HG02970 (cell line): ENCODE results near the gene EAF2.
"Not testable (repeated sequence)": the region's sequence is repeated elsewhere in the genome, so short reads cannot be mapped to it uniquely, and the experiment has no call there.

Experiments
- ATAC-seq: cut with Tn5 transposase; IDR thresholded peaks from one replicate; pipeline ENCODE4 v1.9.1; 2021; ENCODE audit warnings: mild to moderate bottlenecking, moderate library complexity, moderate number of reproducible peaks; ENCODE audit not compliant: unreplicated experiment, low FRiP score

EAF2 gene

GRCh38 chr3:121857778-121858177, 22.8 kb downstream of the EAF2 start:
- ATAC-seq: not testable (repeated sequence)

GRCh38 chr3:121863247-121863646, 28.2 kb downstream of the EAF2 start:
- ATAC-seq: not testable (repeated sequence)

- no peak for ATAC-seq
These were observed 28.8 kb downstream of the EAF2 start for GRCh38 chr3:121863801-121864200.

GRCh38 chr3:121869736-121870135, 34.7 kb downstream of the EAF2 start:
- no peak for ATAC-seq

DNA sequence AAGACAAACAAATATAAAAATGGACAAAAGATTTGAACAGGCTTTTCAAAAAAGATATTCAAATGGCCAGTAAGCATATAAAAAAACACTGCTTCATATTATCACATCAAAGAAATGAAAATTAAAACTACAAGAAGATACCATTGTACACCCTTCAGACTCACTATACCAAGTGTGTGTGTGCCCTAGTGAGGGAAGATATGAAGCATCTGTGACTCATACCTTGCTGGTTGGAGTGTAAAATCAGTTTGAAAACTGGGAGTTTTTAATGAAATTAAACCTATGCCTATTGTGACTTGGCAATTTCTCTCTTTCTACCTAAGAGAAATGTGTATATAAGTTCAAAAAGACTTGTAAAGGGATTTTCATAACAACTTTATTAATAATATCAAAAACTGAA, 35.7 kb downstream of the EAF2 start:
- no peak for ATAC-seq

DNA sequence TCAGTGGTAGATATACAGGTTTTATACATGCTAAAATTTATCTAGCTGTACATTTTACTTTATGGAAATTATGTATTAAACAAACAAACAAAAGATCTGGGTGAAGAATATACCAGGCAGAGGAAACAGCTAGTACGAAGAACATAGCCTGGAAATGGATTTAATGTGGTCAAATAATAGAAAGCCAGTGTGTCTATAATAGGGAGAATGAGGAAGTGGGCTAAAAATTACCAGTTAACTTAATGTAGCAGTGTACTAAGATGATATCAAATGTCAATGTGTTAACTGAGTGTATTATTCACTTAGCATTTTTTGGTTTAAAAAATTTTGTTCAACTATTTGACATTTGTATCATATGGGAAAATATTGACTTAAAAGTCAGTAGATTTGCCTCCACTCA, 36.4 kb downstream of the EAF2 start:
- no peak for ATAC-seq

DNA sequence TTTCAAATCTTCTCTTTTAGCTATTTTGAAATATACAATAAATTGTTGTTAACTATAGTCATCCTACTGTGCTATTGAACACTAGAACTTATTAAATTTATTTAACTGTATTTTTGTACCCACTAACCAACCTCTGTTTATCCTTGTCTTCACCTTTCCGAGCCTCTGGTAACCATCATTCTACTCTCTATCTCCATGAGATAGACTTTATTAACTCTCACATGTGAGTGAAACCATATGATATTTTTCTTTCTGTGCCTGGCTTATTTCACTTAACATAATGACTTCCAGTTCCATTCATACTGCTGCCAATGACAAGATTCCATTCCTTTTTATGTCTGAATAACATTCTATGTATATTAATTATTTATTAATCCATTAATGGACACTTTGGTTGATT, 43.4 kb downstream of the EAF2 start:
- no peak for ATAC-seq

- no peak for ATAC-seq
These were observed 48.5 kb downstream of the EAF2 start for GRCh38 chr3:121883507-121883906.

GRCh38 chr3:121885386-121885785, 50.4 kb downstream of the EAF2 start:
- no peak for ATAC-seq

DNA sequence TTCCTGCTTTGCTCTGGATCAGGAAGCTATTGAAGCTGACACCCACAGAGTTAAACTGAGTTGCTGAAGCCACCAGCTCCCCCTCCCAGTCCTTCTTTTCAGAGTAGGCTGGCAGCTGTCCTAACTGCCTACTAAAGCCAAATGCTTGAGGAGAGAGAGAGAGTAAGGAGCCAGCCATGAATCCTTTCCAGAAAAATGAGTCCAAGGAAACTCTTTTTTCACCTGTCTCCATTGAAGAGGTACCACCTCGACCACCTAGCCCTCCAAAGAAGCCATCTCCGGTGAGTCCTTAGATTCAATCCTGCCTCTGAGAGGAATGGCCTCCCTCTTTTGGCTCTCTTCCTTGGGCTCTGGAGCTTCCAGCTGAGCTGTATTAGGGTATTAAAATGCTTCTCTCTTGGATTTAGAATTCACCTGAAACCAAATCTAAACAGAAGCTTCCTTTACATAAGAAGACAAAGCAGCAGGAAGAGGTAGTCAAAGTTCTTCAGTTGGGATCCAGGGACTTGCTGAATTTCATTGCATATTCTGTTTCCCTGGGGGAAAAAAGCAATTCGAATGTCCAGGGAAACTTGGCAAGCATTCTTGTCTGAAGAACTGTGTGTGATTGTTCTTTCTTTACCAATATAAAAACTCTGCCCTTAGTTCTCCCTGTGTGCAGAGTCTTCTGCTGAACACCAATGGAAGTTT, 59.4 kb downstream of the EAF2 start, which contains the start of gene SLC15A2:
Gene SLC15A2 (plus strand): TSS at position 101 of the 690 bp plus-strand sequence. CDS start 76 bp downstream, at position 177.
- ATAC-seq: no peak

DNA sequence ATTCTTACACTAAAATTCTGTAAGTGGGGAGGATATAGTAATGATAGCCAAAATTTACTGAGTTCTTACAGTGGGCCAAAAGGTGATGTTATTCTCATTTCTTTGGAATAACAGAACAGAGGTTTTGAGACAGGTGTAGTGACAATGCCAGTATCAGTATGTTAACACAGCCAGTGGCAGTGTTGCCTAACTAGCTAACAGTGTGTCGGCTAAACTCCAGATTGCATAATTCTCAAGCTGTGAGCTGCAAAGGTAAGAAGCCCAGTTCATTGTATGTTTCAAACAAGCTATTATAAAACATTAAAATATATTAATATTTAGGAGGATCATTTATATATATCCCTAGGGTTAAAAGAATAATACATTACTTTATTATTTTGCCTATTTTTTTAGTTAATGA, 60.1 kb downstream of the EAF2 start:
- ATAC-seq: no peak

DNA sequence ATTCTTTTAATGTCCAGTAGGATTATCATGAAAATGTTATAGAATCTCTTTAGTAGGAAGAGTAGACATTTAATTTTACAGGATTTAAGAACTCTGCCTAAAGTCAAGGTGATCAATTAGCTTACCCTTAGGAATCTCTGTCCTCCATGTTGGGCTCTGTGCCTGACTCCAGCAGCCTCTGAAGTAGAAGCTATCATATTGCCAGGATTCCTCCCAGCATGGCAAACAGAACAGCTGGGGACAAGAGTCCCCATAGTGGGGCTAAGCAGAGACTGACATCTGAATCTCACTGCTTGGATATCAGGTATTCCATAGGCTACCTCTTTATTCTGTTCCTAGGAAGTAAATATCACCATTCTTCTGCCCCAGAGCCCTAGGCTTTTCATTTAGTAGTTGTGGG, 60.7 kb downstream of the EAF2 start:
- ATAC-seq: no peak

- ATAC-seq: no peak
These were observed 61.8 kb downstream of the EAF2 start for GRCh38 chr3:121896823-121897222.

DNA sequence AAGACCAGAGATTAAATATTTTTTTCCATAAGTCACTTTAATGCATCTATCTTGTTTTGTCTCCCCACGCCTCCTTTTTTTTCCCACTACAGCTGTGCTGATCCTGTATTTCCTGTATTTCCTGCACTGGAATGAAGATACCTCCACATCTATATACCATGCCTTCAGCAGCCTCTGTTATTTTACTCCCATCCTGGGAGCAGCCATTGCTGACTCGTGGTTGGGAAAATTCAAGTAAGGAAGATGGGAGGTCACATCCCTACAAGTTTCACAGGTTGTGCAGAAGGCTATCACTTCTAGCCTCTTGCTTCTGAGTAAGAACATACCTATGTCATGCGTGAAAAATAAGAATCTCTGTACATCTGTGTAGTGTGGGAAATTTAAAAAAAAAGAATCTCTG, 62.3 kb downstream of the EAF2 start:
- no peak for ATAC-seq

GRCh38 chr3:121913305-121913990, 78.4 kb downstream of the EAF2 start:
- ATAC-seq: no peak

DNA sequence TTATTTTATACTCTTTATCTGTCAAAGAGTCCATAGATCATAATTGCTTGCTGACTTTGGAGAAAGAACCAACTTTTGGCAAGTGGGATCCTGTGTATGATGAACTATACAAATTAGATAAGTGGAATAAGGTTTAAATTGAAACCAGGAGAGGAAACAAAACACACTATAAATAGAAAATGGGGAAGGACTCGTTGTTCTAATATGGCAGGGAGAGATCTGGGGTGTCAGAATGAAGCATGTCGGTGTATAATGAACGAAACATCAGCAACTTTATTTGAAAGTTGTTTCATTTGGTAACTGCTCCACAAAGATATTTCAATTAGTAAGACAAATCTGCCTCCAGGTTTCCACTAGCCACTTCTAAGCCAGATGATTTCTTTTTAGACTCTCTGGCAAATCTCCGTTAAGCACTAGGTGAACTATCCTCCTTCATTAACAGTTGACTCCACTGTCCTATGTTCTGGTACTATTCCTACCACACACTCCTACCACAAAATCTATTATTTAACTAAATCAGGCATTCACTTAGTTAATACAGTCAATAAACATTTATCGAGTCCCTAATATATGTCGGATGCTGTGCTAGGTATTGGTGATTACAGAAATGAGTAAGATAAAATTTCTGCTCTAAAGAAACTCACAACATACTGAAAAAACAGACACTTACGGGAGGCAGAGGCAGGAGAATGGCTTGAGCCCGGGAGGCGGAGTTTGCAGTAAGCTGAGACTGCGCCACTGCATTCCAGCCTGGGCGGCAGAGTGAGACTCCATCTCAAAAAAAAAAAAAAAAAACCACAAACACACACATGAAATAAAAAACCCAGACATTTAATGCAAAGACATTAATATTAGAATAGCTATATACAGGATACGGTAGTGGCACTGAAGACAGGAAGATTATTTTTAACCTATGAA, 79.3 kb downstream of the EAF2 start:
- no peak for ATAC-seq

- no peak for ATAC-seq
These were observed 81.2 kb downstream of the EAF2 start for GRCh38 chr3:121916189-121916588.

GRCh38 chr3:121918779-121919483, 83.9 kb downstream of the EAF2 start:
- ATAC-seq: no peak

DNA sequence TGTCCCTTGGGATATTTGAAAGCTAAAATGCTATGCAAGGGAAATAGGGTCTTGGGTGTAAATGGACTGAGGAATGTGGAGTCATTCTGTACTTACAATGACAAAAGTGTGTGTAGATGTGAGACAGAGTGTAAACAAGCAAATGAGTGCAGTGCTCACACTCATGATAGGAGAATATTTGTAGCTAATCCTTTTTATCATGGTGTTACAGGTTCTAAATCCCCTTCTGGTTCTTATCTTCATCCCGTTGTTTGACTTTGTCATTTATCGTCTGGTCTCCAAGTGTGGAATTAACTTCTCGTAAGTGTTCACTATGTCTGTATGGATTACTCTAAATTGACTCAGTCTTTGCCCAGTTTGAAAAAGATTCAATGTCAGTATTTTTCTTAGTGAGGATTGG, 89.7 kb downstream of the EAF2 start:
- no peak for ATAC-seq

- no peak for ATAC-seq
These were observed 91.4 kb downstream of the EAF2 start for GRCh38 chr3:121926380-121926779.
